Ishikawa (cell line): ENCODE measurements around the gene IFNA21.

ENCODE experiments used
- CEBPB ChIP-seq: IDR thresholded peaks from 2 replicates; pipeline ENCODE4 v1.6.1; 2012
- CREB1 ChIP-seq: IDR thresholded peaks from 2 replicates; pipeline ENCODE4 v1.6.1; 2012; ENCODE audit warnings: low read depth
- EGR1 ChIP-seq: IDR thresholded peaks from 2 replicates; pipeline ENCODE4 v1.6.1; 2012
- EP300 ChIP-seq: IDR thresholded peaks from 2 replicates; pipeline ENCODE4 v1.6.1; 2012; ENCODE audit warnings: borderline replicate concordance
- FOXM1 ChIP-seq: IDR thresholded peaks from 2 replicates; pipeline ENCODE4 v1.6.1; 2012; ENCODE audit warnings: low read depth, borderline replicate concordance
- NFIC ChIP-seq: IDR thresholded peaks from 2 replicates; pipeline ENCODE4 v1.6.1; 2012
- RAD21 ChIP-seq: IDR thresholded peaks from 2 replicates; pipeline ENCODE4 v1.6.1; 2012; ENCODE audit warnings: low read depth
- TAF1 ChIP-seq: IDR thresholded peaks from 2 replicates; pipeline ENCODE4 v1.6.1; 2012; ENCODE audit warnings: low read depth, mild to moderate bottlenecking
- TCF12 ChIP-seq: IDR thresholded peaks from 2 replicates; pipeline ENCODE4 v1.6.1; 2012; ENCODE audit warnings: low read depth
- TEAD4 ChIP-seq: IDR thresholded peaks from 2 replicates; pipeline ENCODE4 v1.6.1; 2012
- YY1 ChIP-seq: IDR thresholded peaks from 2 replicates; pipeline ENCODE4 v1.6.1; 2012; ENCODE audit warnings: low read depth
- ZBTB7A ChIP-seq: IDR thresholded peaks from 2 replicates; pipeline ENCODE4 v1.6.1; 2012; ENCODE audit warnings: low read depth
- TF ChIP-seq, protein P1 (sequence below): IDR thresholded peaks from 2 replicates; pipeline ENCODE4 v1.6.1; 2012
- TF ChIP-seq, protein P2 (sequence below): IDR thresholded peaks from 2 replicates; pipeline ENCODE4 v1.6.1; 2012; ENCODE audit warnings: low read depth, mild to moderate bottlenecking
- TF ChIP-seq, protein P3 (sequence below): IDR thresholded peaks from 2 replicates; pipeline ENCODE4 v1.6.1; 2012

The IFNA21 gene

DNA sequence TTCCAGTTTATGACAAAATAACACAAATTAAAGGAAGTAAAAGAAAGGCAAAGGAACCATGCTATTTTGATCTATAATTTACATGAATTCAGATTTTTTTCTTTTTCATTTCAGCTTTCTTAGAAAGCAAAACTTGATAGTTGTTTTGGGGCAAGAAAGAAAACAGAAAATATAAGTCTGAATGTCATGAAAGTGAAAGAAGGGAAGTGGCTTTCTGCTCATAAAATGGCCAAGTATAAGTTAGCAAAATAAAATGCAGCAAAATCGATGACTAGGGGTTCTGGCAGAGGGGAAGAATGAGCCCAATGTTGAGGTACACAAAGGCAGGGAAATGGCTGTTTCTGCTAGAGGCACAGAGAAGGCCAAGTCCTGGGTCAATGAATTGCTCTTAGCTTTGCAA, 21.9 kb downstream of the IFNA21 start:
- TF ChIP-seq TCF12 (no peak), RAD21 (no peak)

DNA sequence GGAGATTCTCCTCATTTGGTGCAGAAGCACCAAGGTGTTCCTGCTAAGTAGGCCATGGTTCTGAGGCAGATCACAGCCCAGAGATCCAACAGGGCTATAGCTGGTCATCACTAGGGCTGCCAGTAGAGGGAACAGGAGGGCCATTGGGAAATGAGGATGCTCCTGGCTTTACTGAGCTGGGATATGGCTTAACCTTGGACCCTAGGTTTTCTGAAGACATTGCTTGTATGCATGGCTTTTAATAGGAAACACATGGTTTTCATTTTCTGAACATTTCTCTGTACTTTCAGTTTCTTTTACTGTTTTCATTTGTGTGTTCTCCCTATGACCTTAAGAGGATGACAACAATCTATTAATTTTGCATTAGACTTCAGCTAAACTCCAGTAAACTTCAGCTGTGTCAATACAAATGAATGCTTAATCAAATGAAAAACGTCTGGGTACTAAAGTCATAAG, 25.0 kb downstream of the IFNA21 start, which contains the start of gene IFNW1:
Gene IFNW1 (minus strand): TSS at position 406 of the 456 bp plus-strand sequence. CDS start 262 bp downstream, at position 144.
- TF ChIP-seq TAF1 (no peak), NFIC (no peak), TEAD4 (no peak)
- TF ChIP-seq, protein P1, sequence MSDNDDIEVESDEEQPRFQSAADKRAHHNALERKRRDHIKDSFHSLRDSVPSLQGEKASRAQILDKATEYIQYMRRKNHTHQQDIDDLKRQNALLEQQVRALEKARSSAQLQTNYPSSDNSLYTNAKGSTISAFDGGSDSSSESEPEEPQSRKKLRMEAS: no peak

DNA sequence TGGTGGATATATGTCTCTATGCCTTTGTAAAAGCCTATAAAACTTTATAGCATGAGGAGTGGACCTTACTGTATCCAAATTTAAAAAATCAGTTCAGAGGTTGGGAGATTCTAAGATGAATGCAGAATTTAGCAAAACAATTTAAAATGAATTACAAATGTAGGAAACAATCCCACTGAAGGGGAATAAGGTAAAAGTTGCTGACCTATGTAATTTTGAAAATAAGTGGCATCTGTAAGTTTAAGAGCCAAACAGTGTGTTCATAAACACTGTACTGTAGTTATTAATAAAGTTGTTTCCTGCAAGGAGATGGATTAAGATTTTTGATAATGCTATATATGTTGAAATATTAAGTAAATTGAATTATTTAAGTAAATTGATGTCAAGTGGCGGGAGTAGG, 29.4 kb downstream of the IFNA21 start:
- TF ChIP-seq CEBPB (no peak), EP300 (no peak), TCF12 (no peak), ZBTB7A (no peak), EGR1 (no peak), TAF1 (no peak), NFIC (no peak), CREB1 (no peak), FOXM1 (no peak), TEAD4 (no peak), RAD21 (no peak), YY1 (no peak)
- TF ChIP-seq, protein P2, sequence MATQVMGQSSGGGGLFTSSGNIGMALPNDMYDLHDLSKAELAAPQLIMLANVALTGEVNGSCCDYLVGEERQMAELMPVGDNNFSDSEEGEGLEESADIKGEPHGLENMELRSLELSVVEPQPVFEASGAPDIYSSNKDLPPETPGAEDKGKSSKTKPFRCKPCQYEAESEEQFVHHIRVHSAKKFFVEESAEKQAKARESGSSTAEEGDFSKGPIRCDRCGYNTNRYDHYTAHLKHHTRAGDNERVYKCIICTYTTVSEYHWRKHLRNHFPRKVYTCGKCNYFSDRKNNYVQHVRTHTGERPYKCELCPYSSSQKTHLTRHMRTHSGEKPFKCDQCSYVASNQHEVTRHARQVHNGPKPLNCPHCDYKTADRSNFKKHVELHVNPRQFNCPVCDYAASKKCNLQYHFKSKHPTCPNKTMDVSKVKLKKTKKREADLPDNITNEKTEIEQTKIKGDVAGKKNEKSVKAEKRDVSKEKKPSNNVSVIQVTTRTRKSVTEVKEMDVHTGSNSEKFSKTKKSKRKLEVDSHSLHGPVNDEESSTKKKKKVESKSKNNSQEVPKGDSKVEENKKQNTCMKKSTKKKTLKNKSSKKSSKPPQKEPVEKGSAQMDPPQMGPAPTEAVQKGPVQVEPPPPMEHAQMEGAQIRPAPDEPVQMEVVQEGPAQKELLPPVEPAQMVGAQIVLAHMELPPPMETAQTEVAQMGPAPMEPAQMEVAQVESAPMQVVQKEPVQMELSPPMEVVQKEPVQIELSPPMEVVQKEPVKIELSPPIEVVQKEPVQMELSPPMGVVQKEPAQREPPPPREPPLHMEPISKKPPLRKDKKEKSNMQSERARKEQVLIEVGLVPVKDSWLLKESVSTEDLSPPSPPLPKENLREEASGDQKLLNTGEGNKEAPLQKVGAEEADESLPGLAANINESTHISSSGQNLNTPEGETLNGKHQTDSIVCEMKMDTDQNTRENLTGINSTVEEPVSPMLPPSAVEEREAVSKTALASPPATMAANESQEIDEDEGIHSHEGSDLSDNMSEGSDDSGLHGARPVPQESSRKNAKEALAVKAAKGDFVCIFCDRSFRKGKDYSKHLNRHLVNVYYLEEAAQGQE: no peak
- TF ChIP-seq, protein P1: no peak
- TF ChIP-seq, protein P3, sequence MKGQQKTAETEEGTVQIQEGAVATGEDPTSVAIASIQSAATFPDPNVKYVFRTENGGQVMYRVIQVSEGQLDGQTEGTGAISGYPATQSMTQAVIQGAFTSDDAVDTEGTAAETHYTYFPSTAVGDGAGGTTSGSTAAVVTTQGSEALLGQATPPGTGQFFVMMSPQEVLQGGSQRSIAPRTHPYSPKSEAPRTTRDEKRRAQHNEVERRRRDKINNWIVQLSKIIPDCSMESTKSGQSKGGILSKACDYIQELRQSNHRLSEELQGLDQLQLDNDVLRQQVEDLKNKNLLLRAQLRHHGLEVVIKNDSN: no peak

DNA sequence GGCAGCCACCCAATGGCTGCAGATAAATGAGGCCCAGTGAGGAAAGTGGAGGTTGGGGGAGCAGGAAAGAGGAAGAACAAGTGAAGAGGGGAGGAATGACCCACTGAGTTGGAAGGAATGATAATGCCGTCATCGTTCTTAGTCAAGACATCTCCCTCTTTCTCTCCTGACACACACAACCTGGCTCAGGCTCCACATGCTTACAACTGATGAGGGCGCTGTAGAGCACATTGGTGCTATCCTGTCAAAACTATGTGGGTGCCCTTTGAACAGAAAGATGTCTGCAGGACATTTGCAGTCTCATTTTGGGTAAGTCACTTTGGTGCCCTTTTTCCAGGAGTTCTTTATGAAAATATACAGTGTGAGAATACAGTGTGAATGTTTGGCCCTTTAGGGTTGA, 30.7 kb downstream of the IFNA21 start:
- TF ChIP-seq CEBPB: no peak
- no peak for TF ChIP-seq RAD21
- no peak for TF ChIP-seq TAF1
- TF ChIP-seq FOXM1: no peak
- TF ChIP-seq, protein P3: no peak
- no peak for TF ChIP-seq TCF12
- TF ChIP-seq EP300: no peak
- TF ChIP-seq CREB1: no peak
- TF ChIP-seq ZBTB7A: no peak
- TF ChIP-seq TEAD4: no peak
- TF ChIP-seq, protein P1: no peak

DNA sequence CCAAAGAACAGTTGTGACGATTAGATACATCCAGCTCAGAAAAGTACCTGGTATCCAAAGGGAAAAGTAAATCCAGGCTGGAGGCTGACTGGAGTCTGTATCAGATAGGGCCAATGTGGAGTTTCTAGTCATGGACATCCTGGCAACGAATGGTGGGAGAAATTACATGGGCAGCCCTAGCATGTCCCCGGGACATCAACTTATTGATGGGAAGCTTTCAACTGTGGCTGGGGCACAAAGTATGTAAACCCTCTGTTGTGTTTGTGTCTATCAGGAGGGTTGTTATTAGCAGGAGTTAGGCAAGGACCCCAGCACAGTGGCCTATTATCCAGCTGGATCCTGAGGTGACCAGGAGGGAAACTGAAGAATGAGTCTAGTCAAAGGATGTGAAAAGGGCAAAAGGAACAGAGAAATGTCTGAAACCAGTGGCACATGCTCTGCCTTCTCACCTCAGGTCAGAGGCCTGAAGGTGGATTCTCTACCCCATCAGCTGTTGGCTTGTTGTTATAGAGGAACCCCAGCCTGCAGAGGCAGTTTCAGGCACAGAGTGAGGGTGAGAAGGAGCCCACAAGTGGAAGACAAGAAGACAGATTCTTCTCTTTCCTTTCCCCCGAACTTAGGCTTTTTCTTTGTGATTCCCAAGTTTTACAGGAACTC, 44.7 kb downstream of the IFNA21 start:
- no peak for TF ChIP-seq FOXM1
- no peak for TF ChIP-seq EGR1

DNA sequence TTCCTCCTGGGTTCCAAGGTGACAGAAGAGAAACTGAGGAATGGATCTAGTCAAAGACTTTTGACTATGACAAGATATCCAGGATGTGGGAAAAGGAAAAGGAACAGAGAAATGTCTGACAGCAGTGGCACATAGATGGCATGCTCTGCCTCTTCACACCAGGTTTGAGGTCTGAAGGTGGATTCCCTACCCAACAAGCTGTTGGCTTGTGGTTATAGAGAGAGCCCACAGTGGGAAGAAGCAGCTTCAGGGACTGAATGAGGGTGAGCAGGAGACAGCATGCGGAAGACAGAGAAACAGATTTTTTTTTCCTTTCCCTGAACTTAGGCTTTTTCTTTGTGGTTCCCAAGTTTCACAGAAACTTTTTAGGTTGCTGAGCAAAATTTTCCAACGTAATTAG, 45.4 kb downstream of the IFNA21 start:
- TF ChIP-seq, protein P1: no peak
- no peak for TF ChIP-seq CEBPB
- TF ChIP-seq, protein P2: no peak
- TF ChIP-seq, protein P3: no peak
- no peak for TF ChIP-seq NFIC
- no peak for TF ChIP-seq EP300
- TF ChIP-seq FOXM1: no peak
- no peak for TF ChIP-seq TAF1
- no peak for TF ChIP-seq EGR1
